Hepatocyte (in vitro differentiated cells): Measurements from ENCODE around the gene SCD5. TPM values are rescaled to one million over a fixed set of nuclear protein-coding genes. Genes with fewer than 3 reads are reported as not detected.
A peak's percentile ranks its signal among the peaks of the same experiment; 100 is the strongest.

Experiments used
- DNase-seq: peaks from one replicate; pipeline ENCODE4 v3.0.0-alpha.2; 2016; ENCODE audit warnings: low spot score
- H2AFZ ChIP-seq: fragments of 200-600 bp; sonication (generic); 2 replicates; pipeline ENCODE4 v1.6.0; 2016; ENCODE audit warnings: antibody characterized with exemption, mild to moderate bottlenecking
- H3K27ac ChIP-seq: fragments of 200-600 bp; sonication (generic); 2 replicates; pipeline ENCODE4 v1.5.1; 2016; ENCODE audit warnings: mild to moderate bottlenecking
- H3K27me3 ChIP-seq: fragments of 200-600 bp; sonication (generic); 2 replicates; pipeline ENCODE4 v1.6.1; 2016
- H3K36me3 ChIP-seq: fragments of 200-600 bp; sonication (generic); replicated peaks from 2 replicates; pipeline ENCODE4 v1.5.1; 2016; ENCODE audit warnings: low read depth; ENCODE audit not compliant: insufficient read depth
- H3K4me1 ChIP-seq: fragments of 200-600 bp; sonication (generic); 2 replicates; pipeline ENCODE4 v1.5.1; 2016; ENCODE audit warnings: mild to moderate bottlenecking, moderate library complexity; ENCODE audit not compliant: insufficient read depth
- H3K4me2 ChIP-seq: fragments of 200-600 bp; sonication (generic); 2 replicates; pipeline ENCODE4 v1.6.0; 2016
- H3K4me3 ChIP-seq: fragments of 200-600 bp; sonication (generic); 2 replicates; pipeline ENCODE4 v1.5.1; 2016; ENCODE audit warnings: mild to moderate bottlenecking
- H3K79me2 ChIP-seq: fragments of 200-600 bp; sonication (generic); 2 replicates; pipeline ENCODE4 v1.6.0; 2017; ENCODE audit warnings: mild to moderate bottlenecking
- H3K9me2 ChIP-seq: fragments of 200-600 bp; sonication (generic); replicated peaks from 2 replicates; pipeline ENCODE4 v1.6.0; 2017; ENCODE audit warnings: mild to moderate bottlenecking; ENCODE audit not compliant: insufficient read depth
- H3K9me3 ChIP-seq: fragments of 200-600 bp; sonication (generic); 2 replicates; pipeline ENCODE4 v1.5.1; 2016; ENCODE audit warnings: low read depth, mild to moderate bottlenecking
- H4K20me1 ChIP-seq: fragments of 200-600 bp; sonication (generic); 2 replicates; pipeline ENCODE4 v1.6.0; 2016; ENCODE audit warnings: mild to moderate bottlenecking; ENCODE audit not compliant: insufficient read depth, poor library complexity, severe bottlenecking
- EZH2 ChIP-seq: fragments of 200-600 bp; sonication (generic); IDR thresholded peaks from 2 replicates; pipeline ENCODE4 v1.6.1; 2016; ENCODE audit warnings: antibody characterized with exemption, mild to moderate bottlenecking, borderline replicate concordance
- EZH2phosphoT487 ChIP-seq: fragments of 200-600 bp; sonication (generic); IDR thresholded peaks from one replicate; pipeline ENCODE4 v1.6.1; 2018; ENCODE audit warnings: antibody characterized with exemption, mild to moderate bottlenecking, low read depth, moderate library complexity; ENCODE audit not compliant: unreplicated experiment, severe bottlenecking
- WGBS: methylation state at CpG from one replicate; pipeline ENCODE4 v1.1.6; 2016; ENCODE audit warnings: low lambda C conversion rate; ENCODE audit errors: missing lambda C conversion rate; 5-methylcytosine and 5-hydroxymethylcytosine counted together
- polyA plus RNA-seq: library from polyadenylated mRNA; unstranded; fragments of >200 nt; fragmentation: Nextera tagmentation; extraction: Ambion mirVana; gene quantifications from 2 replicates; pipeline ENCODE4 v1.2.1, GENCODE V29; 2016
- total RNA-seq: library from RNA; depleted of rRNA; stranded (reverse); fragments of >200 nt; gene quantifications from 2 replicates; pipeline ENCODE4 v1.2.3, GENCODE V29; 2014
- TF ChIP-seq, protein P1 (sequence below): fragments of 200-600 bp; sonication (generic); IDR thresholded peaks from 2 replicates; pipeline ENCODE4 v1.5.1; 2016; ENCODE audit warnings: antibody characterized with exemption, mild to moderate bottlenecking; ENCODE audit not compliant: poor library complexity

Gene SCD5
- total and polyA plus RNA-seq, 2 experiments from 2014 or later = 6.4 to 19.2 TPM

DNA sequence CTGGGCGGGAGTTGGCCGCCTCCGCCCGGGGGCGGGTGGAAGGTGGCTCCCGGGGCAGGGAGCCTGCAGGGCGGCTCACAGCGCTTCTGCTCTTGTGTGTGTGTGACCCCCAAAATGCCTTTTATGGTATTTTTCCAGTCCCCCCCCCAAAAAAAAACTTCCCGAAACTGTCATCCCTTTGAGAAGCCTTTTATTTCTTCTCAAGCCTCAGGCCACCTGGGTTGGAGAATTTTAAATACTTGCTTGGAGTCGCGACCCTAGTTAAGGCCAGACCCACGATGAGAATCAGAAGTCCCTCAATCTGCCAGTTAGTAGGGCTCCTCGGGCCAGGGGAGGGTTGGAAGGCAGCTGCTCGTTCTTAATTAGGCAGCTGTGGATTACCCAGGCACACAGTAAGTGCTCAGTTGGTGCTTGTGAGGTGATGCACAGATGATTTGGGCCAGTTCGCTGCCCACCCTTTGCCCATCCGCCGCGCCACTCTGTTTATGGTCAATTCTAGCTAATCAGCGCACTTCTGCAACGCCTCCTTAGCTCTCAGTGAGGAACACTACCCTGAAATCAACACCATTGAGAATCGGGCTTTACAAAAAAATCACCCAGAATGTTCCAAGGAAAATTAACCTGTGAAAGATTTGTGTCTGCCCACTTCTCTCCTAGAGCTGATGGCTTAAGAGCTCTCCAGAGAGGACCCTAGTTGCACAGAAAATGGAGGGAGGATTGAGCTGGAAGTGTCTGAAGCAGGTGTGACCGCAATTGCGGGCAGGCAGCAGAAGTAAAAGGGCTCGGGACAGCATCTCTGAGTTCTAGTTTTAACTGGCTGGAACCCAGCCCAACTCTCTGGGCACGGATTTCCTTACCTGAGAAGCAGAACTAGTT lies 648 bp upstream of the SCD5 start:
- TF ChIP-seq EZH2phosphoT487 = no peak
- TF ChIP-seq EZH2 = no peak
- TF ChIP-seq, protein P1, sequence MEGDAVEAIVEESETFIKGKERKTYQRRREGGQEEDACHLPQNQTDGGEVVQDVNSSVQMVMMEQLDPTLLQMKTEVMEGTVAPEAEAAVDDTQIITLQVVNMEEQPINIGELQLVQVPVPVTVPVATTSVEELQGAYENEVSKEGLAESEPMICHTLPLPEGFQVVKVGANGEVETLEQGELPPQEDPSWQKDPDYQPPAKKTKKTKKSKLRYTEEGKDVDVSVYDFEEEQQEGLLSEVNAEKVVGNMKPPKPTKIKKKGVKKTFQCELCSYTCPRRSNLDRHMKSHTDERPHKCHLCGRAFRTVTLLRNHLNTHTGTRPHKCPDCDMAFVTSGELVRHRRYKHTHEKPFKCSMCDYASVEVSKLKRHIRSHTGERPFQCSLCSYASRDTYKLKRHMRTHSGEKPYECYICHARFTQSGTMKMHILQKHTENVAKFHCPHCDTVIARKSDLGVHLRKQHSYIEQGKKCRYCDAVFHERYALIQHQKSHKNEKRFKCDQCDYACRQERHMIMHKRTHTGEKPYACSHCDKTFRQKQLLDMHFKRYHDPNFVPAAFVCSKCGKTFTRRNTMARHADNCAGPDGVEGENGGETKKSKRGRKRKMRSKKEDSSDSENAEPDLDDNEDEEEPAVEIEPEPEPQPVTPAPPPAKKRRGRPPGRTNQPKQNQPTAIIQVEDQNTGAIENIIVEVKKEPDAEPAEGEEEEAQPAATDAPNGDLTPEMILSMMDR = no peak
- H3K9me2 ChIP-seq = no peaks in the 10 kb centered on the region
- no peaks in the 10 kb centered on the region for H3K9me3 ChIP-seq
- H3K4me3 ChIP-seq = peak overlapping the region; percentile 88
- no peak overlapping the region for H3K27ac ChIP-seq
- peak overlapping the region; percentile 74 for H2AFZ ChIP-seq
- H3K79me2 ChIP-seq = no peaks in the 10 kb centered on the region
- DNase-seq = no peak
- peaks cover 21% of the 10 kb centered on the region for H3K27me3 ChIP-seq
- no peaks in the 10 kb centered on the region for H4K20me1 ChIP-seq
- H3K36me3 ChIP-seq = no peaks in the 10 kb centered on the region
- peaks cover 13% of the 10 kb centered on the region for H3K4me1 ChIP-seq
- 27% methylated on average over 19 of the region's 25 CpGs for WGBS
- H3K4me2 ChIP-seq = peak overlapping the region; percentile 95

DNA sequence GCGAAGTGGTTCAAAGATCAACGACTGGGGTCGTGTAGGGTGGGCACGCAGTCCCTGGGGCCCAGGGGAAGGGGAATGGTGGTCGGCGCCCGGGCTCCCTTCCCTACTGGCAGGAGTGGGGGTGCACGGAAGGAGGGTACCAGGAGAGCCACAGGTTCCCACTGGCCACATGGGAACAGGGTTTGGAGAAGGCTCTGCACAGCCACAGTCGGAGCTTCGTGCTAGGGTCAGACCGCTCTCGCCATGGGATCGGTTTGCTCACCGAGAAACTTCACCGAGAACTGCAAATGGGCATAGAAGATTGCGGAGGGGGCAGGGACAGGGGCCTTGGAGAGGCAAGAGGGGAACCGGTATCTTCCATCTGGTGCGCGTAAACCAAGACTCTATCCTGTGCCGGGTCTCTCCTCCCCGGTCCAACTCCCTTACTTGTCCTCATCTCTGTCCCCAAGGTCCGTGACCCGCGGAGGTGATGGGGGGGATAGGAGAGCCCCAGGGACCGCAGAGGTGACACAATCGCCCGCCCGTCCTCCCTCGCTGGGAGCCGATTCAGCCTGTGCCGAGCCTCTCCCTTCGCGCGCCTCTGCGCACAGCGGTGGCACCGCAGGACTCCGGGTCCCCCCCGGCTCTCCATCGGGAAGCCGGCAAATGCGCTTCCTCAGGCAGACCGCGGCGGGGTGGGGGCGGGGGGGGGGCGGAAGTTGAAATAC lies 1.0 kb downstream of the SCD5 start:
- no peak for DNase-seq
- peak overlapping the region; percentile 31 for H2AFZ ChIP-seq
- no peaks in the 10 kb centered on the region for H3K36me3 ChIP-seq
- no peak overlapping the region for H3K27ac ChIP-seq
- H4K20me1 ChIP-seq = no peaks in the 10 kb centered on the region
- peak overlapping the region; percentile 88 for H3K4me3 ChIP-seq
- TF ChIP-seq, protein P1 = no peak
- TF ChIP-seq EZH2phosphoT487 (no peak), EZH2 (no peak)
- no peaks in the 10 kb centered on the region for H3K9me3 ChIP-seq
- WGBS = 3% methylated on average over 39 of the region's 47 CpGs
- no peaks in the 10 kb centered on the region for H3K9me2 ChIP-seq
- H3K4me2 ChIP-seq = peak overlapping the region; percentile 95
- H3K4me1 ChIP-seq = peaks cover 13% of the 10 kb centered on the region
- peaks cover 17% of the 10 kb centered on the region for H3K27me3 ChIP-seq
- H3K79me2 ChIP-seq = peaks cover under 1% of the 10 kb centered on the region

DNA sequence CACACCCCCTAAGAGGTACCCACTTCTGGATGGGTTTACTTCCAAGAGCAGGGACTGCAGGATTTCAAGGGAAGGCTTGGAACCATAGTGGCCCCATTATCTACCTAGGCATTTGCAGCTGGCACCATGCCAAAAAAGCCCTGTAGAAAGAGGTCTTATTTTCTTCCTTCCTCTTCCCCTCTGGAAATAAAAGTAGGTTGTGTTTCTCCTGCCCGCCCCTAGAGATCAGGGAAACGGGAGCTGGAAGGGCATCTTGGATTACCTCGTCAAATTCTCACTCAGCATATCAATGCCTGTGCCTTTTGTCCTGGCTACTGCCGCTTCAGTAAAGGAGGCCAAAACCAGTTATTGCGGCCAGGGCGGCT lies 1.6 kb downstream of the SCD5 start:
- WGBS = 11% methylated on average over 6 of the region's 6 CpGs
- H3K4me3 ChIP-seq = peak overlapping the region; percentile 88
- no peaks in the 10 kb centered on the region for H3K36me3 ChIP-seq
- TF ChIP-seq, protein P1 = no peak
- TF ChIP-seq EZH2phosphoT487 (no peak), EZH2 (no peak)
- peaks cover 13% of the 10 kb centered on the region for H3K4me1 ChIP-seq
- H3K4me2 ChIP-seq = peak overlapping the region; percentile 95
- no peak overlapping the region for H3K27ac ChIP-seq
- H3K79me2 ChIP-seq = peaks cover 4% of the 10 kb centered on the region
- H4K20me1 ChIP-seq = no peaks in the 10 kb centered on the region
- H2AFZ ChIP-seq = peak overlapping the region; percentile 31
- peaks cover 16% of the 10 kb centered on the region for H3K27me3 ChIP-seq
- H3K9me3 ChIP-seq = no peaks in the 10 kb centered on the region
- H3K9me2 ChIP-seq = no peaks in the 10 kb centered on the region
- no peak for DNase-seq
